ENCODE measurements around the gene ACTA2. TPM values are rescaled to one million over a fixed set of nuclear protein-coding genes. Genes with fewer than 3 reads are reported as not detected.
A peak's percentile ranks its signal among the peaks of the same experiment; 100 is the strongest.

The ACTA2 gene
- total RNA-seq, 4 donors from 2014 or later, result 83.5 to 342 (median 142) TPM

- Histone ChIP-seq H3K4me1 (peaks cover 0 to 31% (median 5%) of the 10 kb centered on the region in 4 donors), H3K4me3 (peak overlapping the region in 1 of 4 donors; percentile 9), H3K9me3 (no peaks in the 10 kb centered on the region), H3K27ac (peak overlapping the region in 2 of 4 donors; percentile 54 to 61), H3K36me3 (no peaks in the 10 kb centered on the region), H3K27me3 (no peaks in the 10 kb centered on the region)
- no peak for DNase-seq
- TF ChIP-seq CTCF (IDR thresholded peaks at IDR 0.05) (no peak), POLR2A (IDR thresholded peaks at IDR 0.05) (no peak)
These were observed 42.7 kb upstream of the ACTA2 start for GRCh38 chr10:88995156-88995876.

GRCh38 chr10:88994019-88994418 is 41.4 kb upstream of the ACTA2 start:
- Histone ChIP-seq H3K9me3 (no peaks in the 10 kb centered on the region), H3K36me3 (no peaks in the 10 kb centered on the region), H3K27ac (peak overlapping the region in 3 of 4 donors; percentile 3 to 21 (median 12)), H3K4me3 (peak overlapping the region in 1 of 4 donors; percentile 98), H3K4me1 (peaks cover 0 to 39% (median 5%) of the 10 kb centered on the region in 4 donors), H3K27me3 (no peaks in the 10 kb centered on the region)
- no peak for DNase-seq
- no peak for TF ChIP-seq CTCF (IDR thresholded peaks at IDR 0.05)
- TF ChIP-seq POLR2A (IDR thresholded peaks at IDR 0.05), result no peak

- H3K4me3 ChIP-seq, result peak overlapping the region in 3 of 4 donors; percentile 79 to 98 (median 91)
- TF ChIP-seq POLR2A (IDR thresholded peaks at IDR 0.05) (no peak), CTCF (IDR thresholded peaks at IDR 0.05) (no peak)
- DNase-seq, result no peak
- no peaks in the 10 kb centered on the region for H3K36me3 ChIP-seq
- peak overlapping the region; percentile 91 to 98 (median 95) for H3K27ac ChIP-seq
- no peaks in the 10 kb centered on the region for H3K9me3 ChIP-seq
- no peaks in the 10 kb centered on the region for H3K27me3 ChIP-seq
- peaks cover 0 to 40% (median 5%) of the 10 kb centered on the region in 4 donors for H3K4me1 ChIP-seq
These were observed 40.5 kb upstream of the ACTA2 start for GRCh38 chr10:88992921-88993524.

GRCh38 chr10:88991899-88992320 is 39.3 kb upstream of the ACTA2 start:
- no peak for TF ChIP-seq CTCF (IDR thresholded peaks at IDR 0.05)
- no peak for TF ChIP-seq POLR2A (IDR thresholded peaks at IDR 0.05)
- Histone ChIP-seq H3K27ac (peak overlapping the region; percentile 91 to 98 (median 95)), H3K4me1 (peaks cover 0 to 42% (median 5%) of the 10 kb centered on the region in 4 donors), H3K4me3 (peak overlapping the region; percentile 66 to 98 (median 85)), H3K36me3 (no peaks in the 10 kb centered on the region), H3K9me3 (no peaks in the 10 kb centered on the region), H3K27me3 (no peaks in the 10 kb centered on the region)
- no peak for DNase-seq

GRCh38 chr10:88991161-88991898 is 38.8 kb upstream of the ACTA2 start:
- Histone ChIP-seq H3K27ac (peak overlapping the region; percentile 91 to 98 (median 95)), H3K9me3 (no peaks in the 10 kb centered on the region), H3K4me1 (peaks cover 0 to 39% (median 4%) of the 10 kb centered on the region in 4 donors), H3K36me3 (no peaks in the 10 kb centered on the region), H3K4me3 (peak overlapping the region; percentile 66 to 98 (median 85)), H3K27me3 (no peaks in the 10 kb centered on the region)
- TF ChIP-seq POLR2A (IDR thresholded peaks at IDR 0.05) (peak in 1 of 2 donors; percentile 51), CTCF (IDR thresholded peaks at IDR 0.05) (peak in 1 of 6 experiments; percentile 21)
- DNase-seq, result peak; percentile 65 to 85 (median 83)

Measured in Peyer's patch (tissue), 4 donors.